Spleen (tissue), 7 donors: ENCODE results near the gene RAB15.

Experiments used
- POLR2A ChIP-seq, 3 donors: fragments of 450-650 bp; IDR thresholded peaks; one replicate each; pipeline ENCODE4 v1.5.1; 2017; ENCODE audit warnings: antibody characterized with exemption in 3 of 3, mild to moderate bottlenecking in 1 of 3
- TF ChIP-seq, protein P1 (sequence below), 11 experiments: fragments of 200-600 bp in 7 of 11; fragments of 450-650 bp in 4 of 11; sonication (generic) in 4 of 11; IDR thresholded peaks in 8 of 11; conservative IDR thresholded peaks in 3 of 11; 1 replicate in 7 of 11; 2 replicates in 4 of 11; pipeline versions ENCODE4 v1.4.0 to v1.8.0; 2016 to 2021; ENCODE audit warnings: antibody characterized with exemption in 11 of 11, inconsistent platforms in 4 of 11, mild to moderate bottlenecking in 1 of 11
- donor health status: DM: no; HTN: no; CAD: no; lungs with moderate emphysema.
- donor health status: DM: no; HTN: no; CAD: no.
- donor health status: DM: no; HTN: no; CAD: no.

DNA sequence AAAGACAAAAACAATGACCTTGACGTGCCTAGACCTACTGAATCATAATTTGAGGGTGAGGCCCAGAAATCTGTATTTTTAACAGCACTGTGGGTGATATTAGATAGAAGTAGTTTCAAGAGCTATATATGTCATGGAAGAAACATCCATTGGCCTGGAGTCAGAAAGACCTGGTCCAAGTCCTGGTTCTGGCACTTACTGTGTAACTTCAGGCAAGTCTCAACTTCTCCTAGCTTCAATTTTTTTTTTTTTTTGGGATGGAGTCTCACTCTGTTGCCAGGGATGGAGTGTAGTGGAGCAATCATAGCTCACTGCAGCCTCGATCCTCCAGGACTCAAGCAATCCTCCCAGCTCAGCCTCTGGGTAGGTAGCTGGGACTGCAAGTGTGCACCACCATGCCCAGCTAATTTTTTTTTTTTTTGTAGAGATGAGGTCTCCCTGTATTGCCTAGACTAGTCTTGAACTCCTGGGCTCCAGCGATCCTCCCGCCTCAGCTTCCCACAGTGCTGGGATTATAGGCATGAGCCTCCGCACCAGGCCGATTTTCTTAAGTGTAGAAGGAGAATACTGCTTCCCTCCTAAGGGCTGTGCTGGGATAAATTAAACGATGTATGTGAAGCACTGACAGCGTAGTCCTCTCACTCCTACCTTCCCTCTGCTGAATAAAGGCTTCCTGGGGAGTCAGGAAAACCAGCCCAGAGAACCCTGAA is 15.3 kb downstream of the RAB15 start:
- no peak for TF ChIP-seq POLR2A (IDR thresholded peaks at IDR 0.05)
- TF ChIP-seq, protein P1, sequence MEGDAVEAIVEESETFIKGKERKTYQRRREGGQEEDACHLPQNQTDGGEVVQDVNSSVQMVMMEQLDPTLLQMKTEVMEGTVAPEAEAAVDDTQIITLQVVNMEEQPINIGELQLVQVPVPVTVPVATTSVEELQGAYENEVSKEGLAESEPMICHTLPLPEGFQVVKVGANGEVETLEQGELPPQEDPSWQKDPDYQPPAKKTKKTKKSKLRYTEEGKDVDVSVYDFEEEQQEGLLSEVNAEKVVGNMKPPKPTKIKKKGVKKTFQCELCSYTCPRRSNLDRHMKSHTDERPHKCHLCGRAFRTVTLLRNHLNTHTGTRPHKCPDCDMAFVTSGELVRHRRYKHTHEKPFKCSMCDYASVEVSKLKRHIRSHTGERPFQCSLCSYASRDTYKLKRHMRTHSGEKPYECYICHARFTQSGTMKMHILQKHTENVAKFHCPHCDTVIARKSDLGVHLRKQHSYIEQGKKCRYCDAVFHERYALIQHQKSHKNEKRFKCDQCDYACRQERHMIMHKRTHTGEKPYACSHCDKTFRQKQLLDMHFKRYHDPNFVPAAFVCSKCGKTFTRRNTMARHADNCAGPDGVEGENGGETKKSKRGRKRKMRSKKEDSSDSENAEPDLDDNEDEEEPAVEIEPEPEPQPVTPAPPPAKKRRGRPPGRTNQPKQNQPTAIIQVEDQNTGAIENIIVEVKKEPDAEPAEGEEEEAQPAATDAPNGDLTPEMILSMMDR (IDR thresholded peaks at IDR 0.05 in 8 of 11, conservative IDR thresholded peaks at IDR 0.05 in 3 of 11): no peak
